GM12891 (cell line): Measurements from ENCODE around the gene DSC1.

ENCODE experiments used
- POLR2A ChIP-seq: IDR thresholded peaks from 2 replicates; pipeline ENCODE4 v1.6.1; 2011; ENCODE audit warnings: low read depth, low read length, control low read depth
- SPI1 ChIP-seq: IDR thresholded peaks from 2 replicates; pipeline ENCODE4 v1.6.1; 2011; ENCODE audit warnings: low read depth, low read length, control low read depth
- TAF1 ChIP-seq: IDR thresholded peaks from 2 replicates; pipeline ENCODE4 v1.6.1; 2011; ENCODE audit warnings: low read depth, low read length, control low read depth

- no peak for TF ChIP-seq SPI1
- no peak for TF ChIP-seq TAF1
- no peak for TF ChIP-seq POLR2A
Observed at GRCh38 chr18:31155498-31155897, 7.2 kb downstream of the DSC1 start.
